H1 (cell line): ENCODE data around the gene KLHL29. TPM values are rescaled to one million over a fixed set of nuclear protein-coding genes. Genes with fewer than 3 reads are reported as not detected.

Source experiments
- CTCF ChIA-PET: fragments of 300-600 bp; sonication (Branson Sonifier 250); formaldehyde crosslinking; loops from one replicate; lab custom pipeline; 2021; ENCODE audit not compliant: partially characterized antibody; lab: Charles Lee
- POLR2A ChIA-PET: fragments of 300-600 bp; sonication (Branson Sonifier 250); formaldehyde crosslinking; loops from one replicate; lab custom pipeline; 2021; ENCODE audit warnings: inconsistent platforms; ENCODE audit not compliant: partially characterized antibody; lab: Charles Lee
- DNase-seq, 2 experiments: peaks; one replicate each; pipeline versions ENCODE4 v3.0.0 to v3.0.0-alpha.2; 2010 to 2022; ENCODE audit warnings: low spot score in 2 of 2, low read depth in 1 of 2, mixed read lengths in 1 of 2
- FAIRE-seq: peaks from 2 replicates; lab custom pipeline; 2011; peaks lifted over from hg19 to GRCh38; lab: Jason Lieb, UNC
- H2AFZ ChIP-seq: 2 replicates; pipeline ENCODE4 v1.8.1; 2012; ENCODE audit warnings: low read length, inconsistent platforms
- H2AK5ac ChIP-seq: 2 replicates; pipeline ENCODE4 v1.6.1; 2013; ENCODE audit warnings: low read depth, low read length
- H2BK120ac ChIP-seq: replicated peaks from 2 replicates; pipeline ENCODE3; 2013; ENCODE audit warnings: low read depth, low read length, inconsistent platforms
- H2BK12ac ChIP-seq: 2 replicates; pipeline ENCODE4 v1.6.1; 2013; ENCODE audit warnings: low read depth, low read length
- H2BK15ac ChIP-seq: 2 replicates; pipeline ENCODE4 v1.6.1; 2013; ENCODE audit warnings: low read length
- H2BK20ac ChIP-seq: 2 replicates; pipeline ENCODE4 v1.6.1; 2013; ENCODE audit warnings: low read length
- H2BK5ac ChIP-seq: 2 replicates; pipeline ENCODE4 v1.6.1; 2013; ENCODE audit warnings: low read depth, low read length
- H3K14ac ChIP-seq: 2 replicates; pipeline ENCODE4 v1.6.1; 2013; ENCODE audit warnings: inconsistent platforms; ENCODE audit not compliant: insufficient read length
- H3K18ac ChIP-seq: 2 replicates; pipeline ENCODE4 v1.6.1; 2013; ENCODE audit warnings: low read length; ENCODE audit errors: extremely low read depth
- H3K23ac ChIP-seq: 2 replicates; pipeline ENCODE4 v1.6.1; 2013; ENCODE audit warnings: inconsistent platforms; ENCODE audit not compliant: insufficient read length
- H3K23me2 ChIP-seq: 2 replicates; pipeline ENCODE4 v1.6.1; 2013; ENCODE audit warnings: low read depth, low read length
- H3K27ac ChIP-seq: 2 replicates; pipeline ENCODE4 v1.6.1; 2011; ENCODE audit warnings: low read depth, low read length, inconsistent platforms
- H3K27me3 ChIP-seq, 4 experiments: replicated peaks in 1 of 4; 1 replicate in 1 of 4; 2 replicates in 3 of 4; pipeline versions ENCODE4 v1.6.1 to v1.8.1; 2011 to 2013; ENCODE audit warnings: low read length in 3 of 4, mild to moderate bottlenecking in 3 of 4, inconsistent platforms in 2 of 4, mixed read lengths in 2 of 4, moderate library complexity in 1 of 4; ENCODE audit not compliant: control insufficient read depth in 3 of 4, insufficient read depth in 3 of 4; ENCODE audit errors: extremely low read depth in 1 of 4
- H3K36me3 ChIP-seq, 4 experiments: 2 replicates each; pipeline versions ENCODE4 v1.6.1 to v1.8.1; 2011 to 2013; ENCODE audit warnings: mild to moderate bottlenecking in 4 of 4, low read length in 3 of 4, moderate library complexity in 2 of 4, control low read depth in 1 of 4, inconsistent platforms in 1 of 4; ENCODE audit not compliant: insufficient read depth in 4 of 4, control insufficient read depth in 2 of 4
- H3K4ac ChIP-seq: replicated peaks from 2 replicates; pipeline ENCODE3; 2013; ENCODE audit warnings: low read length, low read depth, mixed read lengths, inconsistent platforms; ENCODE audit not compliant: insufficient read length
- H3K4me1 ChIP-seq, 4 experiments: replicated peaks in 1 of 4; 1 replicate in 1 of 4; 2 replicates in 3 of 4; pipeline versions ENCODE4 v1.6.1 to v1.8.1; 2011 to 2013; ENCODE audit warnings: low read length in 3 of 4, inconsistent platforms in 2 of 4, mixed read lengths in 1 of 4; ENCODE audit not compliant: insufficient read depth in 4 of 4, control insufficient read depth in 3 of 4
- H3K4me2 ChIP-seq, 2 experiments: 2 replicates each; pipeline versions ENCODE4 v1.6.1 to v1.8.1; 2011 to 2013; ENCODE audit warnings: low read depth in 2 of 2, low read length in 2 of 2, control low read depth in 1 of 2, inconsistent platforms in 1 of 2, mild to moderate bottlenecking in 1 of 2; ENCODE audit not compliant: insufficient read depth in 1 of 2
- H3K4me3 ChIP-seq, 4 experiments: fragments of 200-600, 300-600 bp in 1 of 4; sonication (generic), shearing (Covaris generic), sonication (Bioruptor Twin) in 1 of 4; 2 replicates each; pipeline versions ENCODE4 v1.5.1 to v1.8.1; 2011 to 2016; ENCODE audit warnings: low read length in 4 of 4, low read depth in 3 of 4, control low read depth in 2 of 4, inconsistent platforms in 2 of 4, mild to moderate bottlenecking in 2 of 4, mixed read lengths in 1 of 4, moderate library complexity in 1 of 4; ENCODE audit not compliant: insufficient read depth in 2 of 4; ENCODE audit errors: extremely low read depth in 1 of 4
- H3K56ac ChIP-seq: replicated peaks from 2 replicates; pipeline ENCODE3; 2013; ENCODE audit warnings: low read depth, mild to moderate bottlenecking, mixed read lengths, low read length, inconsistent platforms; ENCODE audit not compliant: insufficient read length
- H3K79me1 ChIP-seq: 2 replicates; pipeline ENCODE4 v1.6.1; 2013; ENCODE audit warnings: low read depth, low read length, control low read depth
- H3K79me2 ChIP-seq, 2 experiments: 2 replicates each; pipeline versions ENCODE4 v1.6.1 to v1.8.1; 2012 to 2013; ENCODE audit warnings: low read length in 2 of 2, mild to moderate bottlenecking in 2 of 2, inconsistent platforms in 1 of 2; ENCODE audit not compliant: insufficient read depth in 2 of 2, control insufficient read depth in 1 of 2
- H3K9ac ChIP-seq, 4 experiments: replicated peaks in 1 of 4; 1 replicate in 1 of 4; 2 replicates in 3 of 4; pipeline versions ENCODE4 v1.6.1 to v1.8.1; 2011 to 2013; ENCODE audit warnings: low read depth in 3 of 4, low read length in 3 of 4, control low read depth in 2 of 4, mild to moderate bottlenecking in 2 of 4, moderate library complexity in 2 of 4, inconsistent platforms in 1 of 4; ENCODE audit errors: extremely low read depth in 1 of 4
- H3K9me3 ChIP-seq, 2 experiments: 2 replicates each; pipeline versions ENCODE4 v1.6.1 to v1.8.1; 2012 to 2013; ENCODE audit warnings: mild to moderate bottlenecking in 2 of 2, moderate library complexity in 2 of 2, control low read depth in 1 of 2, inconsistent platforms in 1 of 2, low read depth in 1 of 2, low read length in 1 of 2, mixed read lengths in 1 of 2; ENCODE audit not compliant: insufficient read depth in 2 of 2
- H4K20me1 ChIP-seq, 2 experiments: replicated peaks in 1 of 2; 2 replicates each; pipeline versions ENCODE3 to v1.8.1; 2011 to 2013; ENCODE audit warnings: inconsistent platforms in 2 of 2, low read length in 2 of 2, mild to moderate bottlenecking in 1 of 2; ENCODE audit not compliant: insufficient read depth in 2 of 2, control insufficient read depth in 1 of 2
- H4K5ac ChIP-seq: 2 replicates; pipeline ENCODE4 v1.6.1; 2013; ENCODE audit warnings: low read length, low read depth, mixed read lengths, inconsistent platforms; ENCODE audit not compliant: insufficient read length
- H4K8ac ChIP-seq: 2 replicates; pipeline ENCODE4 v1.8.0; 2013; ENCODE audit warnings: mild to moderate bottlenecking, moderate library complexity, low read length, inconsistent platforms; ENCODE audit not compliant: insufficient read depth; ENCODE audit errors: extremely low read depth
- H4K91ac ChIP-seq: replicated peaks from 2 replicates; pipeline ENCODE3; 2013; ENCODE audit warnings: low read length, mixed read lengths, inconsistent platforms; ENCODE audit not compliant: insufficient read length
- ATF2 ChIP-seq: IDR thresholded peaks from 2 replicates; pipeline ENCODE4 v1.6.1; 2012; ENCODE audit warnings: low read length, inconsistent platforms
- CEBPB ChIP-seq: IDR thresholded peaks from 2 replicates; pipeline ENCODE4 v1.6.1; 2012; ENCODE audit warnings: low read depth, low read length
- EP300 ChIP-seq, 2 experiments: IDR thresholded peaks; 1 replicate in 1 of 2; 2 replicates in 1 of 2; pipeline ENCODE4 v1.6.1; 2011 to 2012; ENCODE audit warnings: low read depth in 2 of 2, low read length in 2 of 2, mild to moderate bottlenecking in 2 of 2, borderline replicate concordance in 1 of 2, inconsistent platforms in 1 of 2, moderate library complexity in 1 of 2
- JUN ChIP-seq: IDR thresholded peaks from 2 replicates; pipeline ENCODE4 v1.6.1; 2011; ENCODE audit warnings: low read depth, mild to moderate bottlenecking, improper control_type of control experiment, low read length
- KDM1A ChIP-seq: fragments of 200-600, 300-600 bp; sonication (generic); IDR thresholded peaks from 2 replicates; pipeline ENCODE4 v1.7.1; 2016; ENCODE audit warnings: mild to moderate bottlenecking, low read length, borderline replicate concordance
- KDM4A ChIP-seq: IDR thresholded peaks from one replicate; pipeline ENCODE4 v1.7.1; 2012; ENCODE audit warnings: low read depth, mild to moderate bottlenecking, moderate library complexity, low read length, inconsistent platforms; ENCODE audit not compliant: severe bottlenecking
- PHF8 ChIP-seq: fragments of 200-600 bp; sonication (generic); conservative IDR thresholded peaks from 2 replicates; pipeline ENCODE4 v1.7.1; 2012; ENCODE audit warnings: low read depth, mild to moderate bottlenecking, inconsistent platforms, low read length, moderate library complexity
- POLR2A ChIP-seq, 2 experiments: IDR thresholded peaks; 1 replicate in 1 of 2; 2 replicates in 1 of 2; pipeline ENCODE4 v1.6.1; 2011; ENCODE audit warnings: low read depth in 2 of 2, low read length in 2 of 2, mild to moderate bottlenecking in 2 of 2; ENCODE audit errors: control extremely low read depth in 1 of 2
- RAD21 ChIP-seq, 2 experiments: IDR thresholded peaks in 1 of 2; conservative IDR thresholded peaks in 1 of 2; 2 replicates each; pipeline ENCODE4 v1.6.1; 2011; ENCODE audit warnings: low read depth in 2 of 2, low read length in 2 of 2, improper control_type of control experiment in 1 of 2, inconsistent platforms in 1 of 2, mild to moderate bottlenecking in 1 of 2, moderate library complexity in 1 of 2
- RFX5 ChIP-seq: IDR thresholded peaks from 2 replicates; pipeline ENCODE4 v1.6.1; 2011; ENCODE audit warnings: low read depth, low read length, improper control_type of control experiment, borderline replicate concordance
- RXRA ChIP-seq: IDR thresholded peaks from 2 replicates; pipeline ENCODE4 v1.6.1; 2011; ENCODE audit warnings: low read depth, mild to moderate bottlenecking, low read length, moderate library complexity; ENCODE audit not compliant: insufficient read depth
- TAF7 ChIP-seq: optimal IDR thresholded peaks from 2 replicates; pipeline ENCODE3; 2011; ENCODE audit warnings: low read depth, mild to moderate bottlenecking, inconsistent platforms, low read length, moderate library complexity, borderline replicate concordance
- WGBS, 2 experiments: shearing (Covaris generic) in 1 of 2; methylation state at CpG; one replicate each; pipeline versions ENCODE4 v1.1.6 to v1.1.7; 2013 to 2015; ENCODE audit warnings: low lambda C conversion rate in 2 of 2, mixed read lengths in 2 of 2, inconsistent platforms in 1 of 2, low coverage in 1 of 2, missing lambda C conversion rate in 1 of 2; ENCODE audit not compliant: insufficient replicate concordance in 2 of 2, insufficient coverage in 1 of 2, insufficient read length in 1 of 2; ENCODE audit errors: extremely low coverage in 1 of 2, missing lambda C conversion rate in 1 of 2; 5-methylcytosine and 5-hydroxymethylcytosine counted together
- polyA plus RNA-seq, 7 experiments: library from polyadenylated mRNA; depleted of rRNA in 3 of 7; stranded (reverse) in 5 of 7; unstranded in 2 of 7; fragments of >200 nt in 5 of 7; fragments of 200-250 nt in 2 of 7; gene quantifications; 1 replicate in 5 of 7; 2 replicates in 1 of 7; 4 replicates in 1 of 7; pipeline versions ENCODE4 v1.2.1 to v1.2.3, GENCODE V29; 2011 to 2013; ENCODE audit warnings: missing spikeins in 2 of 7, mixed read lengths in 2 of 7
- total RNA-seq: library from RNA; stranded (reverse); fragmentation: NEBNext Ultra II Directional; extraction: Animal tissue kit (Norgen Biotek cat#: 25700); gene quantifications from 2 replicates; pipeline ENCODE4 v1.2.1, GENCODE V29; 2021

Gene KLHL29
- total and polyA plus RNA-seq, 2 of the 8 experiments (the other 6 are each of a cell fraction or from before 2014, with no cell fraction given), result 1.1 to 4.7 TPM

GRCh38 chr2:23647563-23647962 is 262.6 kb downstream of the KLHL29 start:
- Histone ChIP-seq H2BK12ac (no peak overlapping the region), H2BK120ac (no peak overlapping the region), H3K27ac (no peak overlapping the region), H3K23ac (no peak overlapping the region), H3K4me3 (no peak overlapping the region), H3K56ac (no peak overlapping the region), H3K9me3 (peaks cover 4 to 6% of the 10 kb centered on the region in 2 experiments; a peak in 1 of 4 replicates), H2AFZ (no peak overlapping the region), H2BK20ac (no peak overlapping the region), H2BK5ac (no peak overlapping the region), H3K4ac (no peak overlapping the region), H3K4me1 (peaks cover 0 to 7% (median 0%) of the 10 kb centered on the region in 4 experiments; a peak in 1 of 7 replicates), H3K36me3 (no peaks in the 10 kb centered on the region; a peak in 1 of 8 replicates), H4K91ac (no peak overlapping the region), H3K27me3 (no peaks in the 10 kb centered on the region), H3K79me2 (no peaks in the 10 kb centered on the region), H4K8ac (no peak overlapping the region), H2BK15ac (no peak overlapping the region), H3K14ac (no peak overlapping the region), H3K23me2 (no peaks in the 10 kb centered on the region), H3K18ac (no peak overlapping the region), H3K79me1 (no peaks in the 10 kb centered on the region), H3K4me2 (no peak overlapping the region), H2AK5ac (no peak overlapping the region), H3K9ac (no peak overlapping the region), H4K5ac (no peak overlapping the region), H4K20me1 (peaks cover 0 to 1% of the 10 kb centered on the region in 2 experiments)
- ChIA-PET CTCF (interaction anchor here (1.0 to 1.5 kb wide), 3 partner anchors 8 to 73 kb away, joined by 4 to 7 read pairs (median 5); no protein-coding TSS in a partner anchor), POLR2A (no interaction called here)
- FAIRE-seq, result no peak
- WGBS, 2 experiments, result 88% methylated on average over 13 of the region's 13 CpGs; no CpG with 5 or more reads in 1 of the 2 experiments
- no peak for DNase-seq
- no peak for TF ChIP-seq CEBPB
- no peak for TF ChIP-seq EP300 (IDR thresholded peaks at IDR 0.05; ENCODE audit: borderline replicate concordance in 1 of 2, low read depth in 2 of 2, low read length in 2 of 2)
- TF ChIP-seq JUN, result no peak
- TF ChIP-seq RXRA, result no peak
- no peak for TF ChIP-seq RAD21 (IDR thresholded peaks at IDR 0.05 in 1 of 2, conservative IDR thresholded peaks at IDR 0.05 in 1 of 2; ENCODE audit: low read depth in 2 of 2, low read length in 2 of 2)
- no peak for TF ChIP-seq RFX5
- no peak for TF ChIP-seq KDM1A
- TF ChIP-seq POLR2A (IDR thresholded peaks at IDR 0.05; ENCODE audit: control extremely low read depth in 1 of 2, low read depth in 2 of 2, low read length in 2 of 2), result no peak
- no peak for TF ChIP-seq PHF8
- no peak for TF ChIP-seq KDM4A
- no peak for TF ChIP-seq TAF7
- TF ChIP-seq ATF2, result no peak
